Gastroesophageal sphincter (tissue), 3 donors: ENCODE results near the gene RIOK2.

Source experiments
- CTCF ChIP-seq, 4 experiments: fragments of 200-600 bp in 2 of 4; fragments of 450-650 bp in 2 of 4; sonication (generic) in 1 of 4; IDR thresholded peaks; one replicate each; pipeline ENCODE4 v1.5.1; 2017 to 2019; ENCODE audit warnings: antibody characterized with exemption in 4 of 4, mild to moderate bottlenecking in 2 of 4, moderate library complexity in 2 of 4
- EP300 ChIP-seq: sonication (generic); formaldehyde crosslinking; IDR thresholded peaks from one replicate; pipeline ENCODE4 v1.6.1; 2017; ENCODE audit warnings: antibody characterized with exemption, mild to moderate bottlenecking
- POLR2A ChIP-seq, 2 donors: fragments of 450-650 bp; IDR thresholded peaks; one replicate each; pipeline ENCODE4 v1.6.1; 2017; ENCODE audit warnings: antibody characterized with exemption in 2 of 2, mild to moderate bottlenecking in 2 of 2, moderate library complexity in 1 of 2

- TF ChIP-seq POLR2A (IDR thresholded peaks at IDR 0.05) (no peak), CTCF (IDR thresholded peaks at IDR 0.05) (no peak), EP300 (no peak)
Measured at GRCh38 chr5:97111004-97111403, 72.0 kb downstream of the RIOK2 start.
